D721Med (cell line): Measurements from ENCODE around the gene PAN3.

ENCODE experiments used
- DNase-seq: peaks from one replicate; pipeline ENCODE4 v3.0.0; 2011; ENCODE audit warnings: low spot score; ENCODE audit not compliant: insufficient read length
- FAIRE-seq: peaks from 2 replicates; lab custom pipeline; 2011; peaks lifted over from hg19 to GRCh38; lab: Jason Lieb, UNC
- CTCF ChIP-seq: IDR thresholded peaks from 2 replicates; pipeline ENCODE4 v1.5.1; 2012; ENCODE audit warnings: mild to moderate bottlenecking, control low read depth; ENCODE audit not compliant: insufficient read depth; ENCODE audit errors: missing control alignments

Gene PAN3

GRCh38 chr13:28321756-28322155, 183.4 kb downstream of the PAN3 start:
- no peak for DNase-seq
- no peak for FAIRE-seq
- no peak for TF ChIP-seq CTCF

DNA sequence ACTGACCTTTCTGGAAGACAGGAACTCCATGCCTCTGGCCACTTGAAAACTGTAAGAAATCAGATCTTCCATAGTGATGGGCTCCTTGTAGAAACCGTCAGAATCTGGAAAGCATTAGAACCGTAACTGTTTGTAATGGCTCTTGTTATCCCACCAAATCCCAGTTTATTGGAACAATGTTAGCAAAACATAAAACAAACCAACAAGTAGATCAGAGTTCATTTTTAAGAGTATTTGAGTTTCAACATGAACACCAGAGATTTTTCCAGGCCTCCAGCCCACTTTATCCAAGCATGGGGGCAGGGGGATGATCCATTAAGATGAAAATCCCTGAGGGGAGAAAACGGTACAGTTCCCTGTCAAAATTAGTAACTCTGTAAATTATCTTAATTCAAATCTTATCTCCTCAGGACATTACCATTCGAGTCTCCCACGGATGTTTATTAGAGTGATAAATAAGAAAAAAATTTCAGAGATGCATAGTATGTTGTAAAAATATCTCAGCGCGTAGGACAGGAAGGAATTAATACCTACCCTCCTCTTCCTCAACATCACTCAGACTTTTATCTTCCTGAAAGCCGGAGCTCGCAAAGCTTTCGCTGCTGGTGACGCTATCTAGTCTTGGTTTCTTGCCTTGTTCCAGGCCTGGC, 184.0 kb downstream of the PAN3 start:
- TF ChIP-seq CTCF: no peak
- FAIRE-seq (no peak), DNase-seq (no peak)

GRCh38 chr13:28324181-28324789, 185.9 kb downstream of the PAN3 start:
- DNase-seq: peak; percentile 56
- peak; percentile 83 for TF ChIP-seq CTCF
- FAIRE-seq: peak; percentile 6

DNA sequence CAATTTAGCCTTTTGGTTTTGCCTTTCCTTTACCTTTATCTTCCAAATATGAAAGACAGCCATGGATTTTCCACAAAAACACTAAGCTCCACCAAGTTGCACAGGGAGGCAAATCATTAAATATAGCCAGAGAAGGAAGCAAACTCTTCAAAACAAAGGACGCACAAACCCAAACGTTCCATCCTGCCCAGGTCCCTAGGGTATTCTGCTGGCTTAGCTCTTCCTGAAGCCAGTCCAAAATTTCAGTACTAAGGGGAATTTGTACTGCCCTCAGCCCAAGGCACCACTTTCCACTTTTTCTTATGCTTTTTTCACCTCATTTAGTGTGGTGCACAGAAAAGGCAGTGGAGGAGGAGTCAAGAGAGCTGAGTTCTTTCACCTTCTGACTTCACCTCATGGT, 186.7 kb downstream of the PAN3 start:
- DNase-seq (no peak), FAIRE-seq (no peak)
- no peak for TF ChIP-seq CTCF

DNA sequence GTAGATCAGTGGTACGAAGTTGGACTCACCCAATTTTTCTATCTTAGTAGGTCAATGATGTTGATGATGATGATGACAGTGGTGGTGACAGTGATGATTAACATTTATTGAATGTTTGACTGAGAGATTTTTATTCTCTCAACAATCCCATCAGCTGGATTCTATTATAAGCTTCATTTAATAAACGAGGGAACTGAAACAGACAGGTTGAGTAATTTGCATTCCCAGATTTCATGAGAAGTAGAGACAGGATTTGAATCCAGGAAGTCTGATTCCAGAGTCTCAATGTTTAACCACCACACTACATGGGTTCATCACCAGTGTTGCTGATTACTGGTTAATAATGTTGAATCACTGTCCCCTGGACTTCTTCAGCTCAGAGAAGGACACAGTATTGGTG, 187.7 kb downstream of the PAN3 start:
- no peak for TF ChIP-seq CTCF
- no peak for FAIRE-seq

GRCh38 chr13:28327373-28328270, 189.3 kb downstream of the PAN3 start:
- TF ChIP-seq CTCF: no peak
- DNase-seq: no peak
- FAIRE-seq: no peak

More for the DNA sequence above, 187.7 kb downstream of the PAN3 start:
- DNase-seq: no peak

GRCh38 chr13:28328271-28328607, 189.9 kb downstream of the PAN3 start:
- DNase-seq: no peak
- TF ChIP-seq CTCF: no peak
- no peak for FAIRE-seq
